Gastrocnemius medialis (tissue), 4 donors: ENCODE results near the gene NPHS1.

Experiments
- POLR2A ChIP-seq, 2 donors: fragments of 450-650 bp; IDR thresholded peaks; one replicate each; pipeline ENCODE4 v1.6.1; 2017; ENCODE audit warnings: antibody characterized with exemption in 2 of 2, mild to moderate bottlenecking in 2 of 2, moderate library complexity in 2 of 2
- TF ChIP-seq, protein P1 (sequence below), 5 experiments: fragments of 450-650 bp in 3 of 5; fragments of 200-600 bp in 2 of 5; sonication (generic) in 2 of 5; IDR thresholded peaks in 4 of 5; conservative IDR thresholded peaks in 1 of 5; 1 replicate in 4 of 5; 2 replicates in 1 of 5; pipeline ENCODE4 v1.5.1; 2016 to 2019; ENCODE audit warnings: antibody characterized with exemption in 5 of 5, mild to moderate bottlenecking in 3 of 5, moderate library complexity in 3 of 5

GRCh38 chr19:35806597-35806996, 45.7 kb downstream of the NPHS1 start:
- TF ChIP-seq, protein P1, sequence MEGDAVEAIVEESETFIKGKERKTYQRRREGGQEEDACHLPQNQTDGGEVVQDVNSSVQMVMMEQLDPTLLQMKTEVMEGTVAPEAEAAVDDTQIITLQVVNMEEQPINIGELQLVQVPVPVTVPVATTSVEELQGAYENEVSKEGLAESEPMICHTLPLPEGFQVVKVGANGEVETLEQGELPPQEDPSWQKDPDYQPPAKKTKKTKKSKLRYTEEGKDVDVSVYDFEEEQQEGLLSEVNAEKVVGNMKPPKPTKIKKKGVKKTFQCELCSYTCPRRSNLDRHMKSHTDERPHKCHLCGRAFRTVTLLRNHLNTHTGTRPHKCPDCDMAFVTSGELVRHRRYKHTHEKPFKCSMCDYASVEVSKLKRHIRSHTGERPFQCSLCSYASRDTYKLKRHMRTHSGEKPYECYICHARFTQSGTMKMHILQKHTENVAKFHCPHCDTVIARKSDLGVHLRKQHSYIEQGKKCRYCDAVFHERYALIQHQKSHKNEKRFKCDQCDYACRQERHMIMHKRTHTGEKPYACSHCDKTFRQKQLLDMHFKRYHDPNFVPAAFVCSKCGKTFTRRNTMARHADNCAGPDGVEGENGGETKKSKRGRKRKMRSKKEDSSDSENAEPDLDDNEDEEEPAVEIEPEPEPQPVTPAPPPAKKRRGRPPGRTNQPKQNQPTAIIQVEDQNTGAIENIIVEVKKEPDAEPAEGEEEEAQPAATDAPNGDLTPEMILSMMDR (IDR thresholded peaks at IDR 0.05 in 4 of 5, conservative IDR thresholded peaks at IDR 0.05 in 1 of 5): no peak
- TF ChIP-seq POLR2A (IDR thresholded peaks at IDR 0.05): no peak
